ENCODE results near the gene CLMN.

CLMN gene

DNA sequence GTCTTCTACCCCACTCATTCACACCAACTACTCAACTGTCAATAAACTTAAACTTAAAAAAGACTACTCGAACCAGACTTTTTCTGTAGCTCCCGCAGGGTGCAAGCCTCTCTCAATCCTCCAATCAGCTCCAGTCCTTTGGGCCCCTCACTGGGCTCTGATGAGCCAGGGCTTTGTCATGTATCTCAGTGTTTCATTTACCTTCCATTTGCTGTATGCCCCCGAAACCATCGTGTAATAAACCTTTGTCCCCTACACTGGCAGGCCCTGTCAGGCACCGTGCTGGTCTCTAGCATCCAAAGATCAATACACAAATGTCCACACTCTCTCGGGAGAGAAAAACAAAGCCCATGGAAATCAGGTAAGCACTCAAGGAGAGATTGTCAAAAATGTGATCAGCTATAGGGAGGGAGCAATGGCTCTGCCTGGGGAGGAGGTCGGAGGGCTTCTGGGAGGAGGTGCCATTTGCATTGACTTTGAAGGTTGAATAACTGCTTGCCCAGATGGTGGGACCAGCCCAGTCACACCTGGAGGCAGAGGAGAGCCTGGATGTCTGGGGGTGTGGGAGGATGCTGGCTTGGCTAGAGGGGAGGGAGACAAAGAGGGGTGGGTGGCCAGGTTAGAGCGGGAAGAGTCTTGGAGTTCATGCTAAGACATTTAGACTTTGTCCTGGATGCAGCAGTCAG lies 120.3 kb downstream of the CLMN start:
- TF ChIP-seq CTCF (IDR thresholded peaks at IDR 0.05): no peak

DNA sequence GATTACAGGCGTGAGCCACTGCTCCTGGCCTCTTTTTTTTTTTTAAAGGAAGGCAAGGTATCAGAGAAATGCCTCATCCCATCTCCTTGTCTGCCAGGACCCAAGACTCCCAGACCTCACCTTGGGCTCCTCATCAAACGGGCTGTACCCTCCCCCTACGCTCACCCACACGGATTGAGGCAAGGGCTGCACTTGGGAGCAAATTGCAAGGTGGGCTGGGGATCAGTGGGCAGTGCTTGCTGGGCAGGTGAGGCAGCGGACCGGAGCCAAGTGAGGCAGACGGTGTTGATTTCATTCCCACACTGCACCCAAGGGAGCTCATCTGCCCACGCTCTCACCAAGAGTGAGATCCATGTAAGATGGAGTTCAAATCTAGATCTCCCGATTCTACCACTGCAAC lies 121.4 kb downstream of the CLMN start:
- TF ChIP-seq CTCF (IDR thresholded peaks at IDR 0.05): no peak

DNA sequence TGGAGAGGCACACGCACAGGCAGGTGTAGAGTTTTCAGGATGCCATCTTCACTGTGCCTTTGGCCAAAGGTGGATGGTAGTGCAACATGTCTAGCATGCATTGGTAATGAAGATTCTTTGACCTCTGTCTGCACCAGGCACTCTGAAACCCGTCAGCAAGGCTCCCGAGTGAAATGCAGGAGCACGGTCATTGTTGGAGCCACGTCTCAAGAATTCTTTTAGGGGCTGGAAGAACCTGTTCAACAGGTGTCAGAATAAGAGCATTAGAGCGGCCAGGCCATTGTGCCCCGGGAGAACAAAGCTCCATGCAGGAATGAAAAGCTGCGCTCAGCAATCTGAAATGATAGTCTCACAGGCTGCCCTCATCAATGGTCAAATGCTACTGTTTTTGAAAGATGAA lies 122.2 kb downstream of the CLMN start:
- TF ChIP-seq CTCF (IDR thresholded peaks at IDR 0.05): no peak

- TF ChIP-seq CTCF (IDR thresholded peaks at IDR 0.05): no peak
Measured at GRCh38 chr14:95196826-95197545, 122.7 kb downstream of the CLMN start.

DNA sequence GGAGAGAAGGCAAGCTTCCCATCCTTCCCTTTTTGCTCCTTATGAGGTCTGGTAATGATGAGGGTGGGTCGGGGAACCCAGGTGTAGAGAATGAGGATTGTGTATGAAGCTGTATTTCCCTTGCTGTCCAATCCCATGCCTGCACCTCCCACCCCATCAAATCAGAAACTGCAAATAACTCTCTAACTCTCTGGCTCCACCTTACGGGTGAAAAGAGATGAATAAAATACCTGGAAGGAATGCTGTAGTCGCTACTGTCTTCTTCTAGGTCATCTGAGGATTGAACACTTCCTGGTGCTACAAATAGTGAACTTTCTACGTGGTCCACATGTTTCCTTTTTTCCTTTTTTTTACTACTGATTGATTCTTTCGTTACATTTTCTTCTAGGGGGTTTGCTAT lies 123.4 kb downstream of the CLMN start:
- TF ChIP-seq CTCF (IDR thresholded peaks at IDR 0.05): no peak

DNA sequence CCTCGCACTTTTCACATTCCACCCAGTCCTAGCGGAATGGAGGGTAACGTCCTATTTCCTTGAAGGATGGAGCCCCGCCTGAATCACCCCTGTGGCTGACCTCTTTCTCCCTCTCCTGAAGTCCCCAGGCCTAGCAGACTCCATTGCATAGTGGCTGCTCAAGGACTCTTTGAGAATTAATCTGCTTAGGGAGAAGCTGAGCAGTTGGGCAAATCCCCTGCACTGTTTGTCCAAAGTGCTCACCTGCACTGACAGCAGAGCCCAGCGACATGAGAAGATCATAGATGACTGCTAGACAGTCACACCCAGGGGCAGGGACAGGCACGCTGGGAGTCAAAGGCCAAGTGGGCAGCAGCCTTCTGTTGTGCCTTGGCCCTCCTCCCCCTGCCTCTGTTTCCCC lies 124.7 kb downstream of the CLMN start:
- TF ChIP-seq CTCF (IDR thresholded peaks at IDR 0.05): no peak

GRCh38 chr14:95193081-95193480 lies 126.6 kb downstream of the CLMN start:
- TF ChIP-seq CTCF (IDR thresholded peaks at IDR 0.05): no peak
